Umbilical cord (tissue), 2 donors: ENCODE data around the gene MLXIPL. TPM values are rescaled to one million over a fixed set of nuclear protein-coding genes. Genes with fewer than 3 reads are reported as not detected.
"Not testable (repeated sequence)": the region's sequence is repeated elsewhere in the genome, so short reads cannot be mapped to it uniquely, and the experiment has no call there.

Experiments
- DNase-seq: peaks from one replicate; pipeline ENCODE4 v3.0.0-alpha.2; 2015; ENCODE audit warnings: low spot score
- total RNA-seq: library from RNA; depleted of rRNA; stranded (reverse); fragments of >200 nt; gene quantifications from one replicate; pipeline ENCODE4 v1.2.3, GENCODE V29; 2014; ENCODE audit warnings: low replicate concordance; ENCODE audit not compliant: insufficient read depth

The MLXIPL gene
- total RNA-seq, 1 donor from 2014 or later = 1.7 TPM

- DNase-seq = not testable (repeated sequence)
These were observed 9.4 kb downstream of the MLXIPL start for GRCh38 chr7:73614937-73615336.

- no peak for DNase-seq
These were observed 10.2 kb downstream of the MLXIPL start for GRCh38 chr7:73613954-73614735.

GRCh38 chr7:73612598-73613269 is 11.6 kb downstream of the MLXIPL start:
- no peak for DNase-seq

GRCh38 chr7:73611017-73611555 is 13.2 kb downstream of the MLXIPL start:
- no peak for DNase-seq

GRCh38 chr7:73610105-73610504 is 14.2 kb downstream of the MLXIPL start:
- DNase-seq = no peak

- not testable (repeated sequence) for DNase-seq
These were observed 16.7 kb downstream of the MLXIPL start for GRCh38 chr7:73607692-73607983.

GRCh38 chr7:73606801-73607691 is 17.3 kb downstream of the MLXIPL start:
- peak; percentile 43 for DNase-seq

GRCh38 chr7:73605601-73606220 is 18.6 kb downstream of the MLXIPL start:
- no peak for DNase-seq

- no peak for DNase-seq
These were observed 21.3 kb downstream of the MLXIPL start for GRCh38 chr7:73602721-73603651.

- no peak for DNase-seq
These were observed 24.4 kb downstream of the MLXIPL start for GRCh38 chr7:73599916-73600315.

- no peak for DNase-seq
These were observed 25.0 kb downstream of the MLXIPL start for GRCh38 chr7:73599151-73599882.

GRCh38 chr7:73597978-73598782 is 26.1 kb downstream of the MLXIPL start:
- DNase-seq = no peak

GRCh38 chr7:73596191-73597065 is 27.9 kb downstream of the MLXIPL start:
- DNase-seq = no peak

GRCh38 chr7:73595358-73595757 is 29.0 kb downstream of the MLXIPL start:
- no peak for DNase-seq

GRCh38 chr7:73593207-73594045 is 30.9 kb downstream of the MLXIPL start:
- no peak for DNase-seq

GRCh38 chr7:73586911-73587310 is 37.4 kb downstream of the MLXIPL start:
- DNase-seq = no peak

- no peak for DNase-seq
These were observed 39.1 kb downstream of the MLXIPL start for GRCh38 chr7:73585196-73585595.
